ENCODE data around the gene CYP4A22.
"Not testable (repeated sequence)": the region's sequence is repeated elsewhere in the genome, so short reads cannot be mapped to it uniquely, and the experiment has no call there.

- TF ChIP-seq HES1 (IDR thresholded peaks at IDR 0.05; ENCODE audit: low read depth); SIN3A (IDR thresholded peaks at IDR 0.05; ENCODE audit: borderline replicate concordance in 2 of 2, control insufficient read depth in 1 of 2, low read depth in 2 of 2, low read length in 2 of 2); SNRNP70 (optimal IDR thresholded peaks at IDR 0.05; ENCODE audit: low read depth, low read length); RBM39 (optimal IDR thresholded peaks at IDR 0.05; ENCODE audit: low read depth, low read length); ESRRA (IDR thresholded peaks at IDR 0.05; ENCODE audit: borderline replicate concordance, low read depth); ZNF184 (CRISPR knock-in tag; IDR thresholded peaks at IDR 0.05); CTCF (IDR thresholded peaks at IDR 0.05 in 2 of 3, conservative IDR thresholded peaks at IDR 0.05 in 1 of 3; ENCODE audit: insufficient read depth in 2 of 3, low read depth in 1 of 3, low read length in 3 of 3); JUND (IDR thresholded peaks at IDR 0.05; ENCODE audit: borderline replicate concordance, low read depth, low read length); JUND (tag; IDR thresholded peaks at IDR 0.05; ENCODE audit: borderline replicate concordance, low read depth, low read length); DEAF1 (CRISPR knock-in tag; IDR thresholded peaks at IDR 0.05); POLR2AphosphoS5 (IDR thresholded peaks at IDR 0.05; ENCODE audit: control insufficient read depth, insufficient read depth, low read depth, low read length); MAZ (CRISPR knock-in tag; conservative IDR thresholded peaks at IDR 0.05 in 1 of 2, IDR thresholded peaks at IDR 0.05 in 1 of 2): not testable (repeated sequence)
Observed at GRCh38 chr1:47156457-47156856, 19.2 kb downstream of the CYP4A22 start.

All from K562 (cell line).